HG03571 (cell line): ENCODE results near the gene TMEM176B.

ENCODE experiments used
- ATAC-seq: cut with Tn5 transposase; IDR thresholded peaks from one replicate; pipeline ENCODE4 v1.9.1; 2021; ENCODE audit not compliant: unreplicated experiment

TMEM176B gene

DNA sequence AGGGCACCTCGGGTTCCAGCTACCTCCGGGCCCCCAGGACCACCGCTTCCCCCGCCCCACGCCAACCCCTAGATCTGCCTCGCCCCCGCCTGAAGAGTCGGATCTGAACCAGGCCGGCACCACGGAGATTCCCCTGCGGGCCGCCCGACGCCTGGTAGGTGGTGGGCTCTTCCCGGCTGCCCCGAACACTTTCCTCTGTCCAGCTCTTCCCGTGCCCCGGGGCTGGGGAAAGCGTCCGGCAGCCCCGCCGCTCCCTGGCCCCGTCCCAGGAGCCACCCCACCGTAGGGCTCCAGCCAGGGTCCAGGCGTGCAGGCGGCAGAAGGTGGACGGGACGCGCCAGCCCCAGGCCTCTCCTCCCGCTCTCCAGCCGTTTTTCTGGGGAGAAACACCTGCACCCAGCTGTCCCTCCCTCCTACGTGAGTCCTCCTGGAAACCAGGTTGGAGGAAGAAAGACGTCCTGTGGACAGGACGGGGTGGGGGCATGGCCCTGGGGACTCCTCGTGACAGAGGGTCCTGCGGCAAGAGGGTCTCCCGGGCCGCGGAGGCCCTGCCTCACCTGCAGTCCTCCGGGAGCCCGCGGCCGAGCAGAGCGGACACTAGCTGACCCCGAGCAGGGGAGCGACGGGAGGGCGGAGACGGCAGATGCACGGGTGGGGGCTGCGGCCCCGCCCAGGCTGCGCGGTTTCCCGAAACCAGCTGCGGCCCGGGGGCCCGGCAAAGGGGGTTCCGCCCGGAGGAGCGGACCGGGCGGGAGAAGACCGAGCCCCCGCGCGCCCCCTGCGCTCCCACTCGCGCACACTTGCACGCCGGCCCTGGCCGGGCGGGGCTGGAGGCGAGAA lies at the start of gene TMEM176B:
TMEM176B (minus strand) TSS at position 624 of the 840 bp plus-strand sequence. CDS start 3,795 bp downstream, outside the sequence.
- no peak for ATAC-seq

DNA sequence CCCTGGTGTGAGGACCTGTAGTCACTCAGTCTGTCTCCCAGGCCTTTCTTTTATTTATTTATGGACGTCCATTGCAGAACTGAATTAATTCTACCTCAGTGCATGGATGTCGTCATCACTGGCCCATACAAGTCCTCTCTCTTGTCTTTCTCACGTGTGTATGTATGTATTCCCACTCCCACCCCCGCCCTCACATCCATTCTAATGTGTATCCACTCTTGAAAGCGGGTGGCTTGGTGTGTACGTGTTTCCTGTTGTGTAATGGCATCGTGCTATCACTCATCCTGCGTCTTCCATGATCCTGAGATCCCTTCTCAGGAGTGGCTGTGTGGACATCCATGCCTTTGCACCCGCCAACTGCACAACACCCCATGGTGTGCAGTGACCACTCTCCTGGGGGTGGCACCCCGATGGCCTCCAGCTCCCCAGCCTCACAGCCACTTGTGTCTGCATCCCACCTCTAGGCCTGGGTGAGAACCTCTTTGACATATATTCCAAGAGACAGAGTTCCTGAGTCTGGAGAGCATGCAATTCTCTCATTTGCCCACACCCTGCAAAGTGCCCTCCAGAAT lies 49.1 kb upstream of the TMEM176B start:
- ATAC-seq: no peak

DNA sequence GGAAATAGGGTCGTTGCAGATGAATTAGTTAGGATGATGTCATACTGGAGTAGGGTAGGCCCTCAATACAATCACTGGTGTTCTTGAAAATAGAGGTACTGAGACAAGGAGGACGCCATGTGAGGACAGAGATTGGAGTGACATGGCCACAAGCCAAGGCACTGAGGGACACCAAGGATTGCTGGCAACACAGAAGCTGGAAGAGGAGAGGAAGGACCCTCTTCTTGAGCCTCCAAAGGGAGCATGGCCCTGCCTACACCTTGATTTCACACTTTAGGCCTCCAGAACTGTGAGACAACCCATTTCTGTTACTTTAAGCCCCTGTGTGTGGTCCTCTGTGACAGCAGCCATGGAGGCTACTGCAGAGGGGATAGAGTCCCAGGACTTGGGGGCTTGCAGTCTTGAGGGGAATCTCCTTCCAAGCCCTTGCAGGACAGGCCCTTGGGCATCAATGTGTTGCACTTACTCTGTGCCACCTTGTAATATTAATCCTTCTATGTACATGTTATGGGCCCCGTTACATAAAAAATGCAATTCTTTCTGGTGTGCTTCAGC lies 48.5 kb upstream of the TMEM176B start:
- no peak for ATAC-seq

DNA sequence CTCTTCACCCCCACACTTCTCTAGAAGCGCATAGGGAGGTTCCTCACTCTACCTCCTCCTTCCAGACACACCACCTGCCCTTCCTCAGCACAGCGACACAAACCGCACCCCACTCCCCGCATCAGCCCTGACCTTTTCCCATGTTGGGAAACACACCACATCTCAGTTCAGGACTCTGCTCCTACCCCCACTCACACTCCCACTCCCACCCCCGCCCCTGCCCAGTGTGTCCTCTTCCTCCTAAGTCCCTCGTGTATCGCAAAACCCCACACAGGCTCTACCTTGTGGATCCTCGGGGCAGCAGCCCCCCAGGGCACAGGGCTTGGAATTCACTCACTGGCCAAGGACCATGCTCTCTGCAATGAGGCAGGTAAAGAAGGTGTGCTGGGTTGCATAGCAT lies 47.9 kb upstream of the TMEM176B start:
- ATAC-seq: no peak

DNA sequence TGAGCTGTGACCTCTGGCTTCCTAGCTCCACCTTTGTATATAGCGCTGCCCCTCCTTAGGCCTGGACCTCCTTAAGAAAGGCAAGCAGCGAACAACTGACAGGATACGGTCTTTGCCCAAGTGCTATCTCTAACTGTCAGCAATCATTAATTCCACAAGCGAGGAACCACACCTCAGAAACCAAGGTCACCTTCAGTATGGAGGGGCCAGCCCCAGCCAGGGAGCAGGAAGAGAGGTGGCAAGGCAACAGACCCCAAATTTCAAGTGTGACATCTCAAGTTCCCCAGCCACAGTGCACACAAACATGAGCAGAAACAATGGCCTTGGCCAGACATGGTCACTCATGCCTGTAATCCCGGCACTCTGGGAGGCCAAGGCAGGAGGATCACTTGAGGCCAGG lies 47.4 kb upstream of the TMEM176B start:
- ATAC-seq: no peak

DNA sequence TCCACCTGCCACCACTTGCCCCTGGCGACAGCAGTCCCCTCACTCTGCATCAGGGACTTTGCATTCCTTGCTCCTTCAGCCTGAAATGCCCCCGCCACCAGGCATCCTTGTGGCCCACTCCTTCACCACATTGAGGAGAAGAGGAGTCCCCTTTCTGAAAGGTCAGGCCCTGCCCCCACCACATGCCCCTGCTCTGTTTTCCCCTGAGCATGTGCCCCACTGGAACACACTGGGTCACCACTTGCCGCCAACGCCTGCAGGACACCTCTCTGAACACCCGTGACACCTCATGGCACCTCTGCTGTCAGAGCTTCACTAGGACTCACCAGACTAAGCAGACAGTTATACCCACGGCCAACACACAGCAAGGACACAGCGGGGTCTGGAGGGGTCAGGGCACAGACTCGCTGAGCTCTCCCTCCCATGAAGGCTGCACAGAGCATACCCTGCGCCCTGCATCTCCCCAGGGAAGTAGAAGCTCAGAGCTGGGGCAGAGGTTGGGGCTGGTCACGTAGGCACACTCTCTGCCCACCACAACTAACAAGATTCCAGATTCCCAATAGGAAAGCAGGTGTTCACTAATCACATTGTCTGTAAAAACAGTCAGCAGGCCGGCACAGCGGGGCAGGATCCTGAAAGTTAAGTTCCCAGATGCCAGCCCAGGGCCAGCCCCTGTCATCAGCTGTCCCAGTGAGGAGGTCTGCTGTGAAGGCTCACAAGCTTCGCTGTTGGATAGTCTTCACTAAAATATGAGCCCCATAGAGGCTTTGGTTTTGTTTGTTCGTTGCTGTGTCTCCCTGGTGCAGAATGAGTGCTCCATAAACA lies 46.3 kb upstream of the TMEM176B start:
- no peak for ATAC-seq

DNA sequence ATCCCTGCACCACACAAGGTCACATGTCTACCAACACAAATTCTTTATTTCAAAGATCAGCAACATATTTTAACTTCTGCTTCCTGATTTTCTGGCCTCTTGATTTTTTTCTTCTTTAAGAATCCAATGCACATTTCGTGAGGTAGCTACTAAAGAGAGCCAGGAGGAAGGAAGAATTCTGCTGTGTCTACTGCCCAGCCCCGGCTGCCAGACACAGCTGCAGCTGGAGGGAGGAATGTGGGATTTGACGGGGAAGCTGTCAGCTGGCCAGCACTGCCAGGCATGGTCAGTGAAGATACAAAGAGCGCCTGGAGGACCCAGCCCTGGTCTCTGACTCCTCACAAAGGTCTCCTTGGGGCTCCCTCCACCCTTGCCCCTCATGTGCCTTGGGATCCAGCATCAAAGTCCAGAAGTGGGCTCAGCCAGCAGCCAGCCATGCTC lies 45.3 kb upstream of the TMEM176B start:
- ATAC-seq: no peak

DNA sequence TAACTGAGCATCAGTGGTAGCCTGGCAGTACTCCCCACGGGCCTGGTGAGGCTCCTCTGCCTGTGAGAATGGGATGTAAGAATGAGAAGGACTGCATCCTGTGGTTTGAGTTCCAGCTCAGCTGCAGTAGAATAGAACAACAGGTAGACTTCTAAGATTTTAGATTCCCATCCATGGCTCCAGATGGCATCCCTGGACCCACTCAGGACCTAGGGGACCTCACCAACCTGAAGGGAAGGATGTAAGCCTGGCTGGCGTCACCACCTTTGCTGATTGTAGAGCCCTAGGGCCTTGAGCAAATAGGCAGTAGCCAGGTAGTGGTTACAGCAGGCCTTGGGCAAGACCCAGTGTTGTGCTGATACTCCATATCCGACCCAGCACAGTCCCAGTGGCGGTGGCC lies 42.6 kb upstream of the TMEM176B start:
- no peak for ATAC-seq

DNA sequence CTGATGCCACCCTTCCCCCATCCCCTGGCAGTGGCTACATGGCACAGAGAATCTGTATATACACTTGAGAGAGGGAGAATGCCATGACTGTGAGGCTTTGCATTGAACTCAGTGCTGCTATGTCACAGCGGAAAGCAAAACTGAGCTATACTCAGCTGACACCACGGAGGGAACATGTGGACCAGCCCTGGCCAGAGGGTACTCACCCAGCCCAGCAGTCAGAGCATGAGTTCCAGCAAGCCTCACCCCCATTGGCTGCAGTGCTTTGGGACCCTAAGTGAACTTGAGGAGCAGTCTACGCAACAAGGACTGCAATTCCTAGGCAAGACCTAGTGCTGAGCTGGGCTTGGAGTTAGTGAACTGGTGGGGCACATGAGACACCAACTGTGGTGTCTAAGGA lies 41.9 kb upstream of the TMEM176B start:
- ATAC-seq: no peak

DNA sequence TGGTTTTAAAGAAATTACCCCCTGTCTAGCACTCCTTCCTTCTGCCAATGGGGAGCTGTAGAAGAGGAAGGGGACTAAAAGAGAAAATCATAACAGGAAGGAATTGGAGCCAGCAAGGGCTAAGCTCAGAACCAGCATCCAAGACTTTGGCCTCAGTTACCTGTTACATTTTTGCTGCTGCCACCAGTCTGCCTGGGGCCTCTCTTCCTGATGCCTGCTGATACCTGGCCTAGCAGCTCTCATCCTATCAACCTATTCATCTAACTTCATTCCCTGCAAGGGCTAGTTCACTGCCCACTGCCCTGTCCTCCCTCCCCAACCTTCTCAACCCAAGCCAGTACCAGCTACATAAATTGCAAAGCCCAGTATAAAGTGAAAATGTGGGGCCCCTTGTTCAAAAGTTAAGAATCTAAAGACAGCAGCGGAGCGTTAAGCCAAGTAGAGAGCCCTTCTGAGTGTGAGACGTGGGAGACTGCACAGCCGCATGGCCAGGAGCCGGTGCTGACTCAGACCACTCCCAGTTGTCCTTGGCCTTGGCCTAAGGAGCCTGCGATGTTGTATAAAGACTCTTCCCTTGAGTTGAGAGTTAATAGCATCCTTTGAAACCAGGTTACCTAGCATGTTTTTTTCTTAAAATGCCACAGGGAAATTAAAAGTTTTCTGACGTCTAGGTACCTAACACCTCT lies 38.9 kb upstream of the TMEM176B start:
- ATAC-seq: no peak

DNA sequence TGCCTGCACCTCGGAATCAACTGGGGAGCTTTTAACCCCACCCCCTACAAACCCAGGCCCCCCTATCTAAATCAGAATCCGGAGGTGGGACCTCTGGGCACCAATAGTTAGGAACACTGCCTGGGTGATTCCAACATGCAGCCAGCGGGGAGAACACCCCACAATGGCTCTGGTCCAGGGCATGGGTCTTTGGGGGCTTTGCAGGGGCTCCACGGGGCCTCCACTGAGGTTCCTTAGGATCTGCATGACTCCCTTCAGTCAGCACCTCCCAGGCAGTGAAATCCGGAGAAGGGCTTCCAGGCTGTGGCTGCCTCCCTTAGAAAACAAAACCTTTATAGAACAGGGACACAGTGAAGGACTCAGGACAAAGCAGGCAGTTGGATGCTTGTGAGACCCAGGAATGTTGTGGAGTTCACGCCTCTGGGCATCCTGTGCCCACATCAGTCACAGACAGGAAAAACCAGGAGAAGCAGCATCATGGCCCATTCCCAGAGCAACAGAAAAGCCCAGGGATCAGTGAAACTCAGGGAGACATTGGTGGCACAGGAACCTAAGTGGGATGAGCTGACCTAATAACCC lies 35.6 kb upstream of the TMEM176B start:
- ATAC-seq: no peak

DNA sequence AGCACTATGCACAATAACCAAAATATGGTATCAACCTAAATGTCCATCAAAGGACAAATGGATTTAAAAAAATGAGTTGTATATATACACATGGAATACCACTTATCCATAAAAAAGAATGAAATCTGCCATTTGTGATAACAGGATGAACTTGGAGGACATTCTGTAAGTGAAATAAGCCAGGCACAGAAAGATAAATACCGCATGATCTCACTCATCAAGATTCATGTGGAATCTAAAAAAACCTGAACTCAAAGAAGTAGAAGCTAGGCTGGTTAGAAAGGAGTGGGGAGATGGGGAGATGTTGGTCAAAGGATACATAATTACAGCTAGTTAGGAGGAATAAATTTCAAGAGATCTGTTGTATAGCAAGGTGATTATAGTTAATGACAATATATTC lies 34.9 kb upstream of the TMEM176B start:
- no peak for ATAC-seq

DNA sequence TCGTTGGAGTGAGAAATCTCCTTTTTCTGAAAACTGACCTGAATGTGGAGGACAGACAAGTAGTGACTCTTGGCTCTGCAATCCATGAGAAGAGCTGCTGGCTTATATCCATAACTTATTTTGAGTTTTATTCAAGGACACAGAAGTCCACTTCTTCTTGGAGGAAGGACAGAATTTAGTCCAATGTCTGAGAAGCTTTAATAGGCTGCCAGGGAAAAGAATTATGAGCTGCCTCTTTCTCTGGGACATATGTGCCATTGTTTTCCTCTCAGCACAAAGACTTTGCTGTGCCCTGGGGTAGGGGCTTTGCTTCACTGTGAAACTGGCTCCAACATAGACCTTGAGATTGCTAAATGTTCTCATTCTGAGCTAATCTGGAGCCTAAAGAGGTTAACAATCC lies 31.7 kb upstream of the TMEM176B start:
- ATAC-seq: no peak

DNA sequence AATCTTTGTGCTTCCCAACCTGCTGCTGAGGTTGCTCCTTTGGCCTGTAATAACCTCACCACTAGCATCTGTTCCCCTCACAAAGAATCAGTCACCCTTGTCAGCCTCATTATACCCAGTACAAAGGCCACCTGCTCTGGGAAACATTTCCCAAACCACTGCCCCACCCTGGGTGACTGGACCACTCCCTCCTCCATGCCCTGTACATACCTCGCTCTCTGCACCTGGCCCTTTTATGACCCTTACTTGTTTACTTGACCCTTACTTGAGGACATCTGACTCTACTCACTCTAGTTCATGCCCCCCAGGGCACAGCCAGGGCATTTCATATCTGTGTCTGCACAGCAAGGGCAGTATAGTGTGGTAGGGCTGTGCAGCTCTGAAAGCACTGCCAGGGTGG lies 30.8 kb upstream of the TMEM176B start:
- ATAC-seq: no peak

DNA sequence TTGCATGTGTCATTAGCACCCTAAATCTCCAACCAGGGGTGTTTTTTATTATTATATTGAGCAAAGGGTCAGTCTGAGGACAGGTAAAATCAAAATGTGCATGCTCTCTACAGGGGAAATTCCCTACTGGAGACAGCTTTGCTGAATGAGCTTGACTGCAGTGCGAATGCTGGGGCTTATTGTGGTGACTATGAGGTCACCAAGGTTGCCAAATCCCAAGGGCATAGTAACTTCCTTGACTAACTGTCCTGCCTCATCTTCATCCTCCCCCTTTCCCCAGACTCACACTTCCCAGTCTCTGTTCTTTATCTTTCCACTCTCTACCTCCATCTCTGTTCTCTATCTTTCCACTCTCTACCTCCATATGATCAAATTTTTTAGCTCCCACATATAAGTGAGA lies 29.3 kb upstream of the TMEM176B start:
- no peak for ATAC-seq

DNA sequence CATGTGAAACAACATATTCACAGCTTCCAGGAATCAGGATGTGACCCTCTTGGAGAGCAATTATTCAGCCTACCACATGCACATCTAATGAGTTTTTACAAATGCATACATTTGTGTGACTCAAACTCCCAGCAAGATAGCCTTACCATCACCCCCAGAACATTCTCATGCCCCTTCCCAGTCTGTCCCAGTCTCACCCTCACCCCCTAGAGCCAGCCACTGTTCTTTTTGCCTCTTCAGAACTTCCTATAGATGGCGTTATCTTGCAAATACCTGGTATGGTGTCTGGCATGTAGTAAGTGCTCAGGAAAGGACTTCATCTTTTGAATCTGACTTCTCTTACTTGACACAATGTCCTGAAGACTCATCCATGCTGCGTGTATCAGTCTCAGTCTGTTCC lies 28.2 kb upstream of the TMEM176B start:
- ATAC-seq: no peak

DNA sequence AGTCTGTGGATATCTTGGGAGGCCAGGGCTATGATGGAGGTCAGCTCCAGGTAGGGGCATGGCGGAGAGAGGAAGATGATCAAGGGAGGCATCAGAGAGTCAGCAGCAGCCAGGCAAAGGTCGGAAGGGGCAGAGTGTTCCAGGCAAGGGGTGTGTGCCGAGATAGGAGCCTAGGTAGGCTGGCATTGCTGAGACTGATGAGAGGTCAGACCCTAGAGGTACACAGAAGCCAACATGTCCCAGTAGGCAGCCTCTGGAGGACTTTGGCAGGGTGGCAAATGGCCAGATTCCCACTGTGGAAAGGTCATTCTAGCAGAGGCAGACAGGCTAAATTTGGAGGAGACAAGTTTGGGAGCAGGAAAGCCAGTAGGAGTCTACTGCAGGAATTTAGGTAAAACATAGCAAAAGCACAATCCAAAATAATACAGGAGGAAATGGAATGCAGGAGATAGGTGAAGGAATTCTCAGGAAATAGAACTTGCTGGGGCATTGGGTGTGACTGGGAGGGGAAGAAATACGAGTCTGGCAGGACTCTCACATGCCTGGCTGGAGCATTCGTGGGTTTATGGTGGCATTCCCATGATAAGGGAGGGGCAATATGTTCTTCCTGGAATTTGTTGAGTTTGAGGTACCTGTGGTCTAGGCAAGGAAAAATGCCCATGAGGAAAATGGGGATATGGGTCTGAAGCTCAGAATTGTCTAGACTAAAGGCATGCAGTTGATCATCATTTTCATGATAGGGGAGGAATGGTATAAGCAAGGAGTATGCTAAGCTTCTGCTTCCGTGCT lies 26.1 kb upstream of the TMEM176B start:
- no peak for ATAC-seq

DNA sequence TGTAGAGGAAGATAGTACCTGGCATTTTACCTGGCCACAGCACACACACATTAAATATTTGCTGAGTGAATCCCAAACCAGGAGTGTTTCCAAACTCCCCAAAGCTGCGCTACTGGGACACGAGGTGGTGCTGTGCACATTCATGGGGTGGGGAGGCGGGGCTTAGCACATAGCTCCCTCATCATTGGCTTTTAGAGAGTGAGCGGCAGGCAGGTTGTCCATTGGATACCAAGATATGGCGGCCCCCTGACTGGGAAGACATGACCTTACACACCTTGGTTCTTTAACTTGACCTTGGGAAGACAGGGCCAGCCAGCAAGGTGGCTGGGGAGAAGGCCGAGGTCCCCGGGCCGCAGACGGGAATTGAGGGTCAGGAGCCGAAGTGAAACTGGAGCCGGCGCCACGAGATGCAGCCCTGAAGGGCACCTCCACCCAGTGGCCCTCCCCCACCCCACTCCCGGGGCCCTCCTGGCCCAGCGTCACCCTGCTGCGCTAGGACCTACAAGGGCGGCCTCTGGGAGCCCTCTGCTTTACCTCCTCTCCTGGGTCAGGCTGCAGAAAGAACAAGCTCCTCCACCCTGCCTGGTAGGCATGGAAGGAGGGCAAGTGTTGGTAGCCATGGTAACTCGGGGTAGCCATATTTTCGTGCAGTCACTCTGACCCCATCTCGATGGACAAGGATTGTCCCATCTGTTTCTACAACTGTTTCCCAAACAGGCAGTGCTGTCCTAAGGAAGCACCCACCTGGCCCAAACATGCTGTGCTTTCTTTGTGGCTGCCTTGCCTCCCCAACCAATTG lies 24.4 kb upstream of the TMEM176B start:
- no peak for ATAC-seq
